GM19397 (cell line): ENCODE measurements around the gene PSTPIP1.

ENCODE experiments used
- ATAC-seq: cut with Tn5 transposase; IDR thresholded peaks from one replicate; pipeline ENCODE4 v1.9.1; 2021; ENCODE audit warnings: mild to moderate bottlenecking, moderate library complexity; ENCODE audit not compliant: unreplicated experiment

Gene PSTPIP1

GRCh38 chr15:77040673-77041072, 45.7 kb downstream of the PSTPIP1 start:
- ATAC-seq = no peak

- ATAC-seq = no peak
These were observed 47.5 kb downstream of the PSTPIP1 start for GRCh38 chr15:77042245-77042919.

- ATAC-seq = no peak
These were observed 48.3 kb downstream of the PSTPIP1 start for GRCh38 chr15:77042955-77043920.

GRCh38 chr15:77044228-77045042, 49.5 kb downstream of the PSTPIP1 start:
- ATAC-seq = no peak

GRCh38 chr15:77045985-77046384, 51.1 kb downstream of the PSTPIP1 start:
- no peak for ATAC-seq

GRCh38 chr15:77046704-77047412, 51.9 kb downstream of the PSTPIP1 start:
- ATAC-seq = no peak

GRCh38 chr15:77048135-77048876, 53.4 kb downstream of the PSTPIP1 start:
- ATAC-seq = no peak

- ATAC-seq = no peak
These were observed 57.6 kb downstream of the PSTPIP1 start for GRCh38 chr15:77052556-77052955.

- ATAC-seq = no peak
These were observed 58.8 kb downstream of the PSTPIP1 start for GRCh38 chr15:77053709-77054108.

- ATAC-seq = no peak
These were observed 62.1 kb downstream of the PSTPIP1 start for GRCh38 chr15:77057072-77057471.

GRCh38 chr15:77057685-77058084, 62.8 kb downstream of the PSTPIP1 start:
- no peak for ATAC-seq

- no peak for ATAC-seq
These were observed 63.5 kb downstream of the PSTPIP1 start for GRCh38 chr15:77058468-77058867.

GRCh38 chr15:77059786-77060361, 64.9 kb downstream of the PSTPIP1 start:
- peak; percentile 53 for ATAC-seq

GRCh38 chr15:77060546-77060945, 65.6 kb downstream of the PSTPIP1 start:
- no peak for ATAC-seq

GRCh38 chr15:77063249-77063648, 68.3 kb downstream of the PSTPIP1 start:
- ATAC-seq = no peak

GRCh38 chr15:77064063-77064462, 69.1 kb downstream of the PSTPIP1 start:
- no peak for ATAC-seq

- ATAC-seq = no peak
These were observed 69.8 kb downstream of the PSTPIP1 start for GRCh38 chr15:77064539-77065308.

- ATAC-seq = no peak
These were observed 72.2 kb downstream of the PSTPIP1 start for GRCh38 chr15:77066971-77067690.
